Occipital lobe (tissue), 2 donors: ENCODE measurements around the gene PTPRH. TPM values are rescaled to one million over a fixed set of nuclear protein-coding genes. Genes with fewer than 3 reads are reported as not detected.
A peak's percentile ranks its signal among the peaks of the same experiment; 100 is the strongest.

Source experiments
- DNase-seq: peaks from one replicate; lab custom pipeline; 2025; lab: John Stamatoyannopoulos, UW
- total RNA-seq: library from RNA; depleted of rRNA; stranded (reverse); fragments of >200 nt; gene quantifications from one replicate; pipeline ENCODE4 v1.2.3, GENCODE V29; 2014

PTPRH gene
- total RNA-seq, 1 donor from 2014 or later = 0.47 TPM

- no peak for DNase-seq
These were observed 36.1 kb upstream of the PTPRH start for GRCh38 chr19:55245236-55245904.

DNA sequence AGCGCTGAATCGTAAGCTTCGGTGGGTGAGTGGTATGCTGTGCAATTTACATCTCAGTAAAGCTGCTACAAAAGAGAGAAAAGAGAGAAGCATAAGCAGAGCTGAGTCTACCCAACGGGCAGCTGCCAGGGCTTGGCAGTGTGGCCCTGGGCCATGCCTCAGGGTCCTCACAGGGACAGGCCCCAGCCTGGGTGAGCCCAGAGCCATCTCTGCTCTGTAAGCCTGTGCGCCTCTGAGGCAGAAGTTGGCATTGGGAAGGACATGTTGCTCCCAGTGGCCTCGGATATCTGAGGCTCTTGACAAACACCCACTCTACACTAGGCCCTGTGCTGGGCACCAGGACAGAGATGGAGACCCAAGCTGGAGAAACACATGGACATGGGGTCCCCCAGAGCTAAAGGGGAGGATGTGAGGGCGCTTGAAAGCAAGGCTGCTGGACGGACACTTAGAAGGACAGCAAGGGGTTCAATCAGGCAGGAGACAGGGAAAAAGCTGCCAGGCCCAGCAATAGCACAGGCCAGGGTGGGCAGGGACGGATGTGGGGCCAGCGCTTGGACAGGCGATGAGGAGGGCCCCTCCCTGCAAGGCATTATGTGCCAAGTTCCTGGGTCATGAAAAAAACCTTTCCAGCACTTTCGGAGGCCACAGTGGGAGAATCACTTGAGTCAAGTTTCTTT, 34.8 kb upstream of the PTPRH start:
- DNase-seq = no peak

GRCh38 chr19:55242517-55242916, 33.2 kb upstream of the PTPRH start:
- no peak for DNase-seq

DNA sequence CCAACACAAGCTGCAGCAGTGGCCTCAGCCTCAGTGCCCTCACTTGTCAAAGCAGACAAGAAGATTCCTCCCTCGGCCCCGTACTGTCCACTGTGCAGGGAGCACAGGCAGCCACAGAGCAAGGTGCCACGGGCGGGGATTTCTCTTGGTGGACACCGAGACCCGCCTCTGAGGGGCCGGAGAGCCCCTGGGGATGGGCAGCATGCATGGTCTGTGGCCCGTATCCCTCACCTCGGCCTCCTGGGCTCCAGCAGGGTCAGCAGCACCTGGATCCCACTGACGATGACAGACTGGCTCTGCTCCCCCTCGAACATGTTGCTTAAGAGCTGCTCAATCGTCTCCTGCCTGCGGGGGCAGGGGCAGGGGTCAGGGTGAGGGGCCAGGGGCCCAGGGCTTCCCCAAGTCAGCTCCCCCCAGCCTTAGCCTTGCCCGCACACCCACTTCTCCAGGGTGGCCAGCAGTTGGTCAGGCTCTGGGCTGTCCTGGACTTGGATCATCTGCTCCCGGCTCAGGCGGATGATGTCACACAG, 32.7 kb upstream of the PTPRH start:
- DNase-seq = no peak

- DNase-seq = no peak
These were observed 32.0 kb upstream of the PTPRH start for GRCh38 chr19:55241143-55241934.

DNA sequence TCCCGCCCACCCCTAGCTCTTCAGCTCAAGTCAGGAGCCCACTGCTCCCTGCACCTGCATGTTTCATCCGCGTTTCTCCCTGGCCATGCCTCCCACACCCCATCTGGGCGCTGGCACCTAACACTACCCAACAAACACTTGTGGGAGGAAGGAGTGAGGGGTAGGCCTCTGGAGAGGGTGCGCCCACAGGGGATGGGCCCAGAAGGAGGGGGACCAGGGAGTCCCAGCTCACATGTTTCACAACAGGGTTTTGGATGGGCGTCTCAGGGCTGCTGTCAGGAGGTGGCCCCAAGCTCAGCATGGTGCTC, 31.4 kb upstream of the PTPRH start:
- DNase-seq = peak; percentile 24

DNA sequence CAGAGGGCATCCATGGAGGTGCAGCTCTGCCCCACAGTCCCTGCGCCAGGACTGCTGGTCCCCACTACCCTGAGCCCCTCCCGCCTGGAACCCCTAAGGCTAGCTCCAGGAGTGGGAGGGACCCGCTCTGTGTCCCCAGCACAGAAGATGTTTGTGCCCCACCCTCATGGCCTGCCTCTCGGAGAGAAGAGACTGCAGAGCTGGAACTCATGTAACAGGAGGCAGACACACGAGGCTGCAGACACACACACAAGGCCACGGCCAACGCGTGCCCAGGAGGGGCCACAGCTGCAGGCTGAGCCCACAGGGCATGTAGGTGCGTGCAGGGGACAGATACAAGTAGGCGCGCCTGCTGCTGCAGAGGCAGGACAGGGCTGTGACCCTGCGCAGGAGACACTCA, 29.7 kb upstream of the PTPRH start:
- no peak for DNase-seq

- DNase-seq = no peak
These were observed 28.7 kb upstream of the PTPRH start for GRCh38 chr19:55238030-55238429.

DNA sequence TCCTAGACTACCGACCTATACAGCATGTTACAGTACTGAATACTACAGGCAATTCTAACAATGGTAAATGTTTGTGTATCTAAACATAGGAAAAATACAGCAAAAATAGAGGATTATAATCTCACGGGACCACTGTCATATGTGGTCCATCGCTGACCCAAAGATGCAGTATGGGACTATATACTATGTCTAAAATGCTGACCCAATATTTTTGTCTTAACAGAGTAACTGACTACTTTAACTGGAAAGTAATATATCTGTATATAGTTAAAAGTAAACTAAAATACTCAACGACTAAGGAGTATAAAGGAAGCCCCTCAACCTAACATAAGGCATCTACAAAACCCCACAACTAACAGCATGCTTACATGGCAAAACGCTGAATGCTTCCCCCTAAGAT, 23.7 kb upstream of the PTPRH start:
- no peak for DNase-seq

DNA sequence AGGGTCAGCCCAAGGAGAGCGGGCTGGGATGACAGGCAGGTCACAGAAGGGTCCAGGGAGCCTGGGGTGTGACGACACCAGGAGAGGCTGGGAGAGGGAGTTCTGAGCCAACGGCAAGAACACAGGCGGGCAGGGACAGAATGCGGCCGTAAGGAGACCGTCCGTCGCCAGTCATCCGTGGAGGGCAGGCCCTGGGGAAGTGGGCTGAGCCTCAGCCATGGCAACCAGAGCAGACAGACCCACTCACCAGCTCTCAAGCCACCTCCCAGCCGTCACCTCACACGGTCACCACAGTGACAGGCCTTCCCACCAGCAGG, 22.9 kb upstream of the PTPRH start:
- DNase-seq = no peak

DNA sequence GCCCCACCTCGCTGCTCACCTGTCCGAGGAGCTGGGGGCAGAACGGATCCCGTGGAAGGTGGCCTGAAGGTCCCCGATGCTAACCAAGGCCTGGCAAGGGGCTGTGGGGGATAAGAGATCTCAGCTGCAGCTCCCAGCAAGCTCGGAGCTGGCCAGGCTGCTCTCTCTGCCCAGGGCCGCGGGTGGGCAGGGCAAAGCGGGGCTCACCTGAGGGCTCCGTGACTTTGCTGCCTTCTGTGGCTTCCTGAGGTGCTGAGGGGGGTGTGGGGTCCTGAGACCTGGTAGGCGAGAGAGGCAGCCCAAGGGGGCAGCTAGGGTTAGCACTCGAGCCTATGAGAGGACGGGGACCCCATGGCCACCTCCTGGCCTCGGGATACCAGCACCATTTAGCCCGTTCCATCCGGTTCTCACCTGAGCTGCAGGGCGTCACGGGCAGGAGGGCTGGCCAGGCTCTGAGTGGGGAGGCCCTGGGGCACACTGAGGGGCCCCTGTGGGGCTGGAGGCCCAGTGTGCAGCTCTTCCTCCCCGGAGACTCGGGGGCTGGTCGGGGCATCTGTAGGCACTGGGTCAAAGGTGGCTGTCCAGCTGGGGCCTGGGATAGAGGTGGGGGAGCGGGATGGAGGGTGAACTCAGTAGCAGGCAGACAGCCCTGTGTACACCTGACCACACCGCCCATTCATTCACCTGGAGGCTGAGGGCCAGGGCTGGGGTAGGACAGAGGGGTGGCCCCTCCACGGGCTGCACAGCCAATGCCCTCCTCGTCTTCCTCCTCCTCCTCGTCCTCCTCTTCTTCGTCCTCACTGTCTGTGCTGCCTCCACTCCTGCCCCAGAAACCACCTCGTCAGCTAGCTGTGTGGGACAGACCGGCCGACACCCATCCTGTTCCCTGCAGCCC, 22.3 kb upstream of the PTPRH start:
- DNase-seq = no peak

DNA sequence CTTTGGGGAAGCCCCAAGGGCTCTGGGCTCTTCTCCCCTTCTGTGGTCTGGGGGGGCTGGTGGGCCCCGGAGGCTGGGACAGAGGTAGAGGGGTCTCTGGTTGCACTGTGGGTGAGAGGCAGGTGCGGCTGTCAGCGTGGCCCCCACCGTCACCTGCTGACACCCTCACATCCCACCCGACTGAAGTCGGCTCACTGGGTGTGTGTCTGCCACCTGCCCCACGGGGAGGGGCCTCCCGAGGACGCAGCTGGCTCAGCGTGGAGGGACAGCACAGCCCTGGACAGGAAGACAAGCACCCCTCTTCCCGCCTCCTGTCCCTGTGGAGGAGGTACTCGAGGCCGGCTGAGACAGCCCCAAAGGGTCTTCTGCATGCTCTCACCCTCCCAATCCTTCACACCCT, 21.5 kb upstream of the PTPRH start:
- no peak for DNase-seq

DNA sequence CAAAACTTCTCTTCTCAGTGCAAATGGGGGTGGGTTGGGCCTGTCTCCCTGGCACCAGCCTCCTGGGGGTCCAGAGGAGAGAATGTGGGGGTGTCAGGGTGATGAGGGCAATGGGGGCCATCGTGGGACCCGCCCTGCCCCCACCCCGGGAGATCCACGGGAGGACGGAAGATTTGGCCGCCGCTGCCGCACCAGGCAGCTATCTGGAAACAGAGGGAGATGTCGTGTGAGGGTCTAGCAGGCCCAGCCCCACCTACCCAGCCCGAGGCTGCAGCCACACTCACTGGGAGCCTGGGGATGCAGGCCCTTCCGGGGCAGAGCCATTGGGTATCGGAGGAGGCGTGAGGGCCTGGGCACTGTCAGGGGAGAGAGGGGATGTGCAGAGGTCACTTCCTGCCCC, 21.0 kb upstream of the PTPRH start:
- no peak for DNase-seq

GRCh38 chr19:55229789-55230182, 20.5 kb upstream of the PTPRH start:
- no peak for DNase-seq

GRCh38 chr19:55229145-55229788, 20.0 kb upstream of the PTPRH start:
- DNase-seq = no peak

GRCh38 chr19:55228403-55229031, 19.2 kb upstream of the PTPRH start, which contains the start of gene TMEM86B:
TMEM86B (minus strand) TSS chr19:55228763; CDS start chr19:55228741, 22 bp downstream.
- DNase-seq = no peak

GRCh38 chr19:55228015-55228391, 18.7 kb upstream of the PTPRH start:
- no peak for DNase-seq

- DNase-seq = no peak
These were observed 18.1 kb upstream of the PTPRH start for GRCh38 chr19:55227241-55228014.

DNA sequence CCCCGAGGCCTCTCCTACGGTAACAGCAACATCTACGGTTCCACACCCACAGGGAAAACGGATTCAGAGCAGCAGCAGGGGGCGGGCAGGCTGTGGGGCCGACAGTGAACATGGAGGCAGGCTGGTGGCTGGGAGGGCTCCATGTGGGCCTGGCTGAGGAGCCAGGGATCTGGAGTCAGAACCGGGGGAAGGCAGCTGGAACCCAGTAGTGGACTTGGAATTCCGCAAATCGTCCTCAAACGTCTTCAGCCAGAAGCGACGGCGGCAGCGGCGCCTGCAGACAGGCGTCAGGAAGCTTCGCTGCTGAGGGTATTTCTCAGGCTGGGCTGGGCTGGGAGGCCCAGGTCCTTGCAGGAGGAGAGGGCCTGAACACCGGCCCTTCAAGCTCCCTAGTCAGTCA, 17.5 kb upstream of the PTPRH start:
- DNase-seq = no peak

- no peak for DNase-seq
These were observed 17.0 kb upstream of the PTPRH start for GRCh38 chr19:55226273-55226672.
